Liver (tissue), 3 donors: ENCODE results near the gene CNOT4.

Source experiments
- ATF3 ChIP-seq: IDR thresholded peaks from 2 replicates; pipeline ENCODE4 v1.6.1; 2016; ENCODE audit warnings: antibody characterized with exemption
- CTCF ChIP-seq: fragments of 150-350 bp; IDR thresholded peaks from 2 replicates; pipeline ENCODE4 v1.5.1; 2017; ENCODE audit warnings: improper control_type of control experiment, low read depth, low read length; ENCODE audit not compliant: missing input control
- EGR1 ChIP-seq, 2 donors: IDR thresholded peaks; 2 replicates each; pipeline ENCODE4 v1.6.1; 2016 to 2018; ENCODE audit warnings: antibody characterized with exemption in 2 of 2, low read depth in 2 of 2
- FOXA2 ChIP-seq: IDR thresholded peaks from 2 replicates; pipeline ENCODE4 v1.6.1; 2016; ENCODE audit warnings: antibody characterized with exemption
- RAD21 ChIP-seq, 2 donors: IDR thresholded peaks; 2 replicates each; pipeline ENCODE4 v1.6.1; 2016; ENCODE audit warnings: antibody characterized with exemption in 2 of 2, mild to moderate bottlenecking in 2 of 2
- REST ChIP-seq: IDR thresholded peaks from 2 replicates; pipeline ENCODE4 v1.6.1; 2016; ENCODE audit warnings: antibody characterized with exemption, mild to moderate bottlenecking
- RXRA ChIP-seq, 2 donors: IDR thresholded peaks; 2 replicates each; pipeline ENCODE4 v1.6.1; 2017 to 2018; ENCODE audit warnings: antibody characterized with exemption in 2 of 2, mild to moderate bottlenecking in 1 of 2
- SP1 ChIP-seq: IDR thresholded peaks from 2 replicates; pipeline ENCODE4 v1.6.1; 2018; ENCODE audit warnings: antibody characterized with exemption, mild to moderate bottlenecking
- TAF1 ChIP-seq: conservative IDR thresholded peaks from 2 replicates; pipeline ENCODE4 v1.6.1; 2016; ENCODE audit warnings: antibody characterized with exemption, mild to moderate bottlenecking
- ZBTB33 ChIP-seq: IDR thresholded peaks from 2 replicates; pipeline ENCODE4 v1.6.1; 2016; ENCODE audit warnings: antibody characterized with exemption
- donor health status: healthy.
- donor health status: healthy.

- no peak for TF ChIP-seq CTCF
- TF ChIP-seq FOXA2: no peak
- TF ChIP-seq SP1: no peak
- no peak for TF ChIP-seq TAF1
- TF ChIP-seq ZBTB33: no peak
- no peak for TF ChIP-seq REST
- no peak for TF ChIP-seq ATF3
- no peak for TF ChIP-seq EGR1 (IDR thresholded peaks at IDR 0.05; ENCODE audit: low read depth in 2 of 2)
- no peak for TF ChIP-seq RXRA (IDR thresholded peaks at IDR 0.05)
- no peak for TF ChIP-seq RAD21 (IDR thresholded peaks at IDR 0.05)
Measured at GRCh38 chr7:135369405-135369804, 140.5 kb downstream of the CNOT4 start.
